GM21360 (cell line): ENCODE results near the gene LHX2.
A peak's percentile ranks its signal among the peaks of the same experiment; 100 is the strongest.
"Not testable (repeated sequence)": the region's sequence is repeated elsewhere in the genome, so short reads cannot be mapped to it uniquely, and the experiment has no call there.

Source experiments
- ATAC-seq: cut with Tn5 transposase; IDR thresholded peaks from one replicate; pipeline ENCODE4 v1.9.1; 2021; ENCODE audit warnings: mild to moderate bottlenecking, moderate library complexity; ENCODE audit not compliant: unreplicated experiment

The LHX2 gene

GRCh38 chr9:124011460-124012301, at the start of gene LHX2:
LHX2 (plus strand) TSS chr9:124011768; CDS start chr9:124012349, 581 bp downstream.
- ATAC-seq, result peak; percentile 52

GRCh38 chr9:123964761-123965160, 46.8 kb upstream of the LHX2 start:
- no peak for ATAC-seq

- no peak for ATAC-seq
Measured at GRCh38 chr9:123965801-123966686, 45.5 kb upstream of the LHX2 start.

GRCh38 chr9:123967323-123967722, 44.2 kb upstream of the LHX2 start:
- no peak for ATAC-seq

GRCh38 chr9:123972618-123973017, 39.0 kb upstream of the LHX2 start:
- no peak for ATAC-seq

- ATAC-seq, result no peak
Measured at GRCh38 chr9:123973590-123974223, 37.9 kb upstream of the LHX2 start.

GRCh38 chr9:123974471-123974870, 37.1 kb upstream of the LHX2 start:
- no peak for ATAC-seq

GRCh38 chr9:123975871-123976270, 35.7 kb upstream of the LHX2 start:
- no peak for ATAC-seq

- not testable (repeated sequence) for ATAC-seq
Measured at GRCh38 chr9:123976579-123976978, 35.0 kb upstream of the LHX2 start.

- no peak for ATAC-seq
Measured at GRCh38 chr9:123978981-123979380, 32.6 kb upstream of the LHX2 start.

GRCh38 chr9:123982535-123982934, 29.0 kb upstream of the LHX2 start:
- ATAC-seq, result no peak

- ATAC-seq, result no peak
Measured at GRCh38 chr9:123983047-123983446, 28.5 kb upstream of the LHX2 start.

- ATAC-seq, result no peak
Measured at GRCh38 chr9:123984802-123985201, 26.8 kb upstream of the LHX2 start.

GRCh38 chr9:123985869-123986268, 25.7 kb upstream of the LHX2 start:
- no peak for ATAC-seq

- no peak for ATAC-seq
Measured at GRCh38 chr9:123990427-123990826, 21.1 kb upstream of the LHX2 start.

GRCh38 chr9:123992679-123993078, 18.9 kb upstream of the LHX2 start:
- not testable (repeated sequence) for ATAC-seq

GRCh38 chr9:123996731-123997421, 14.7 kb upstream of the LHX2 start:
- ATAC-seq, result no peak

- ATAC-seq, result peak; percentile 52
Measured at GRCh38 chr9:123997665-123998277, 13.8 kb upstream of the LHX2 start.

GRCh38 chr9:123998278-123998925, 13.2 kb upstream of the LHX2 start:
- no peak for ATAC-seq
